A673 (cell line): ENCODE results near the gene PRAME. TPM values are rescaled to one million over a fixed set of nuclear protein-coding genes. Genes with fewer than 3 reads are reported as not detected.

Source experiments
- BruUV-seq: library from RNA; stranded (reverse); fragments of 400-500 nt; replicated peaks from 2 replicates; lab custom pipeline; 2021; lab: Mats Ljungman, UMichigan
- CTCF ChIA-PET: fragments of 300-600 bp; sonication (Branson Sonifier 250); formaldehyde crosslinking; loops from one replicate; lab custom pipeline; 2022; ENCODE audit warnings: antibody characterized with exemption; lab: Charles Lee
- POLR2A ChIA-PET: fragments of 300-600 bp; sonication (Branson Sonifier 250); formaldehyde crosslinking; loops from one replicate; lab custom pipeline; 2022; ENCODE audit warnings: antibody characterized with exemption; ENCODE audit not compliant: low non-redundant PET; lab: Charles Lee
- DNase-seq: peaks from one replicate; pipeline ENCODE4 v3.0.0-alpha.2; 2015; ENCODE audit warnings: low spot score
- H3K27ac ChIP-seq: fragments of 200-600 bp; sonication (generic); 2 replicates; pipeline ENCODE4 v1.5.1; 2016; ENCODE audit warnings: mixed run types, low read depth, mild to moderate bottlenecking, mixed read lengths, antibody characterized with exemption, low read length; ENCODE audit not compliant: poor library complexity, severe bottlenecking
- H3K27me3 ChIP-seq: fragments of 200-600 bp; sonication (generic); replicated peaks from 2 replicates; pipeline ENCODE4 v1.6.1; 2017; ENCODE audit warnings: mixed run types, low read depth, mild to moderate bottlenecking, mixed read lengths, antibody characterized with exemption, low read length; ENCODE audit not compliant: insufficient read depth, poor library complexity
- H3K36me3 ChIP-seq: fragments of 200-600 bp; sonication (generic); 2 replicates; pipeline ENCODE4 v1.6.1; 2016; ENCODE audit warnings: mixed run types, mild to moderate bottlenecking, mixed read lengths, antibody characterized with exemption, low read length; ENCODE audit not compliant: insufficient read depth, poor library complexity, severe bottlenecking
- H3K4me1 ChIP-seq: fragments of 200-600 bp; sonication (generic); 2 replicates; pipeline ENCODE4 v1.6.1; 2017; ENCODE audit warnings: mixed run types, mild to moderate bottlenecking, mixed read lengths, antibody characterized with exemption, low read length; ENCODE audit not compliant: insufficient read depth, poor library complexity, severe bottlenecking
- H3K4me3 ChIP-seq: fragments of 200-600 bp; sonication (generic); 2 replicates; pipeline ENCODE4 v1.5.1; 2016; ENCODE audit warnings: low read depth, mixed run types, mild to moderate bottlenecking, mixed read lengths, low read length; ENCODE audit not compliant: poor library complexity, severe bottlenecking
- H3K9me3 ChIP-seq: fragments of 200-600 bp; sonication (generic); 2 replicates; pipeline ENCODE4 v1.6.1; 2016; ENCODE audit warnings: mixed run types, low read depth, mild to moderate bottlenecking, mixed read lengths, antibody characterized with exemption, low read length; ENCODE audit not compliant: poor library complexity, severe bottlenecking
- EZH2 ChIP-seq: fragments of 200-600 bp; sonication (generic); IDR thresholded peaks from 2 replicates; pipeline ENCODE4 v1.6.1; 2017; ENCODE audit warnings: borderline replicate concordance, low read depth, mild to moderate bottlenecking, mixed read lengths, antibody characterized with exemption, low read length; ENCODE audit not compliant: poor library complexity, severe bottlenecking
- intact Hi-C: fragments of 100-400 bp; cut with micrococcal nuclease; formaldehyde crosslinking; loops from one replicate; pipeline ENCODE4 v1.10.0; 2022; ENCODE audit not compliant: unreplicated experiment
- total RNA-seq: library from RNA; stranded (reverse); gene quantifications from 2 replicates; pipeline ENCODE4 v1.2.3, GENCODE V29; 2021
- TF ChIP-seq, protein P1 (sequence below): fragments of 300-800, 200-600 bp; sonication (generic); conservative IDR thresholded peaks from 2 replicates; pipeline ENCODE4 v1.5.1; 2017; ENCODE audit warnings: low read depth, mild to moderate bottlenecking, antibody characterized with exemption, low read length, moderate library complexity, mixed read lengths

Gene PRAME
- total RNA-seq, 1 experiment from 2014 or later, result 14.1 TPM

DNA sequence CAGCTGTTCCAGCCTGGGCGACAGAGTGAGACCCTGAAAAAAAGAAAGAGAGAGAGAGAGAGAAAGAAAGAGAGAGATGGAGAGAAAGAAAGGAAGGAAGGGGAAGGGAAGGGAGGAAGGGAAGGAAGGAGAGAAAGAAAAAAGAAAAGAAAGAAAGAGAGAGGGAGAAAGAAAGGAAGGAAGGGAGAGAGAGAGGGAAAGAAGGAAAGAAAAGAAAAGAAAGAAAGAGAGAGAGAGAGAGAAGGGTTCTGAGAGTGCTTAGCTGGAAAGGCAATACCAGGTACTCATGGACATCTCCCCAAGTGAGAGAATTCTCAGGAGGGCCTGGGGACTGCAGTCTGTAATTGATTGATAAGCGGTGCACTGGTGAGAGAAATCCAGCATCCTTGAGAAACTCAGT, 12.8 kb upstream of the PRAME start:
- intact Hi-C loops, result no loop called here
- Histone ChIP-seq H3K36me3 (no peaks in the 10 kb centered on the region), H3K27ac (no peak overlapping the region), H3K4me1 (no peaks in the 10 kb centered on the region), H3K27me3 (peaks cover 21% of the 10 kb centered on the region), H3K9me3 (no peaks in the 10 kb centered on the region), H3K4me3 (no peak overlapping the region)
- CTCF ChIA-PET, result no interaction called here
- POLR2A ChIA-PET, result no interaction called here
- no peak for DNase-seq
- TF ChIP-seq, protein P1, sequence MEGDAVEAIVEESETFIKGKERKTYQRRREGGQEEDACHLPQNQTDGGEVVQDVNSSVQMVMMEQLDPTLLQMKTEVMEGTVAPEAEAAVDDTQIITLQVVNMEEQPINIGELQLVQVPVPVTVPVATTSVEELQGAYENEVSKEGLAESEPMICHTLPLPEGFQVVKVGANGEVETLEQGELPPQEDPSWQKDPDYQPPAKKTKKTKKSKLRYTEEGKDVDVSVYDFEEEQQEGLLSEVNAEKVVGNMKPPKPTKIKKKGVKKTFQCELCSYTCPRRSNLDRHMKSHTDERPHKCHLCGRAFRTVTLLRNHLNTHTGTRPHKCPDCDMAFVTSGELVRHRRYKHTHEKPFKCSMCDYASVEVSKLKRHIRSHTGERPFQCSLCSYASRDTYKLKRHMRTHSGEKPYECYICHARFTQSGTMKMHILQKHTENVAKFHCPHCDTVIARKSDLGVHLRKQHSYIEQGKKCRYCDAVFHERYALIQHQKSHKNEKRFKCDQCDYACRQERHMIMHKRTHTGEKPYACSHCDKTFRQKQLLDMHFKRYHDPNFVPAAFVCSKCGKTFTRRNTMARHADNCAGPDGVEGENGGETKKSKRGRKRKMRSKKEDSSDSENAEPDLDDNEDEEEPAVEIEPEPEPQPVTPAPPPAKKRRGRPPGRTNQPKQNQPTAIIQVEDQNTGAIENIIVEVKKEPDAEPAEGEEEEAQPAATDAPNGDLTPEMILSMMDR, result no peak
- no peak for TF ChIP-seq EZH2
- BruUV-seq, result no TSS peak

DNA sequence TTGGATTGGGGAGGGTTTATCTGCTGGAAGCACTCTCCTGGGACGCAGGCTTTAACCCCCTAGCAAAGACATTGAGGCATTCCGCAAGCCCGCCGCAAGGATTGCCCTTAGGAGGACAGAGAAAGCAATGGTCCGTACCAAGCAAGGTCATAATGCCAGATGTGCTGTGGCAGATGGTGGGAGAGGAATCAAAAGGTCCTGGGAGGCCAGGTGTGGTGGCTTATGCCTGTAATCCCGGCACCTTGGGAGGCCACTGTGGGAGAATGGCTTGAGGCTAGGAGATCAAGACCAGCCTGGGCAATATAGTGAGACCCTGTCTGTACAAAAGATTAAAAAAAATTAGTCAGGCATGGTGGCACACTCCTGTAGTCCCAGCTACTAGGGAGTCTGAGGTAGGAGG, 12.4 kb upstream of the PRAME start:
- ChIA-PET POLR2A (no interaction called here), CTCF (no interaction called here)
- intact Hi-C loops, result no loop called here
- TF ChIP-seq, protein P1, result no peak
- TF ChIP-seq EZH2, result no peak
- Histone ChIP-seq H3K9me3 (no peaks in the 10 kb centered on the region), H3K36me3 (no peaks in the 10 kb centered on the region), H3K27ac (no peak overlapping the region), H3K4me1 (no peaks in the 10 kb centered on the region), H3K4me3 (no peak overlapping the region), H3K27me3 (peaks cover 21% of the 10 kb centered on the region)
- no TSS peak for BruUV-seq
- no peak for DNase-seq

DNA sequence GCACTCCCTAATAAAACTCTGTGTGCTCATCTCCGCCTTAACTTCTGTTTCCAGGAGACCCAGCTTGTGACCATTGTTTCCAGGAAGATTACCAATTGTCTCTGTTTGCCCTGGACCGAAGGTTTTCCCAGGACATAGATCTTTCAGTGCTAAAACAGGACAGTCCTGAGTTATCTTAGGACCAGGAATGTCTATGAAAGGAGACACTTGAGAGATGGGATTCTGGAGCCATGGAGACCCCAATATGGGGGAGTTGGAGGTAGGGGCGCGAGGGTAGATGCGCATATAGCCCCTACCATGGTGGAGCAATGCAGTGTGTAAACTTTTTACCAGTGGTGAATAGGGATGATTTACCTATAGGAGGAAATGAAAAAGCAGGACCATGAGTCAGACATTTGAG, 10.2 kb upstream of the PRAME start:
- TF ChIP-seq EZH2, result no peak
- TF ChIP-seq, protein P1, result no peak
- DNase-seq, result no peak
- BruUV-seq, result no TSS peak
- ChIA-PET CTCF (no interaction called here), POLR2A (no interaction called here)
- Histone ChIP-seq H3K4me1 (no peaks in the 10 kb centered on the region), H3K27me3 (peaks cover 12% of the 10 kb centered on the region), H3K9me3 (no peaks in the 10 kb centered on the region), H3K27ac (no peak overlapping the region), H3K36me3 (no peaks in the 10 kb centered on the region), H3K4me3 (no peak overlapping the region)
- intact Hi-C loops, result no loop called here
